ENCODE measurements around the gene BDH1.

The BDH1 gene

DNA sequence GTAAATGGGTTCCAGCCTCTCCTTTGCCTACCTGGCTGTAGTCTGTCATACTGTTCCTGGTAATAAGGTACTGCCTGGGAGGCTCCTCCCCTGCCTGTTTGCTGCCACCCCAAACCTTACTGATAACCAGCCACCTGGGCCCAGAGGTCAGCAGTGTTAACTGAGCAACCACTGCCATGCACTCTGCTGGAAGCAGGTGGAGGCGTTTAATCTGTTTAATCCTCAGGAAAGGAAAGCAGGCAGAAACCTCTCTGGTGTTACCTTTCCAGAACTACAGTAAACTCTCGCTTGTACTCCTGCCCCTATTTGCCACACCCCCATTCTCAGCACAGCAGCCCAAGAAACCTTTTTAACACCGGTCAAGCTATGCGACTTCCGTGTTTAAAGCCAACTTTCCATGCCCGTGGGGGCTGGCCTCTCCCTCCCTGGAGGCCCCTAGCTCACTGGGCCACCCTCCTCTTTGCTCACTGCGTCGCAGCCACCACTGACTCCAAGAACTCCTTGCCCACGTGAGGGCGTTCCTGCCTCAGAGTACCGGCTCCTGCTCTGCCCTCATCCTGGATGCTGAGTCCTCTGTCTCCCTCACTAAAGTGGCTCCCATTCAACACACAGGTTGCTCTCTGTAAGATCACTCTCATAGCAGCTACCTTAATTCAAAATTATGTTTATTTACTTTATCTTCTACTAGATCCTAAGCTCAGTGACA lies 8.3 kb downstream of the BDH1 start:
- no peak for DNase-seq (ENCODE audit: low spot score)

DNA sequence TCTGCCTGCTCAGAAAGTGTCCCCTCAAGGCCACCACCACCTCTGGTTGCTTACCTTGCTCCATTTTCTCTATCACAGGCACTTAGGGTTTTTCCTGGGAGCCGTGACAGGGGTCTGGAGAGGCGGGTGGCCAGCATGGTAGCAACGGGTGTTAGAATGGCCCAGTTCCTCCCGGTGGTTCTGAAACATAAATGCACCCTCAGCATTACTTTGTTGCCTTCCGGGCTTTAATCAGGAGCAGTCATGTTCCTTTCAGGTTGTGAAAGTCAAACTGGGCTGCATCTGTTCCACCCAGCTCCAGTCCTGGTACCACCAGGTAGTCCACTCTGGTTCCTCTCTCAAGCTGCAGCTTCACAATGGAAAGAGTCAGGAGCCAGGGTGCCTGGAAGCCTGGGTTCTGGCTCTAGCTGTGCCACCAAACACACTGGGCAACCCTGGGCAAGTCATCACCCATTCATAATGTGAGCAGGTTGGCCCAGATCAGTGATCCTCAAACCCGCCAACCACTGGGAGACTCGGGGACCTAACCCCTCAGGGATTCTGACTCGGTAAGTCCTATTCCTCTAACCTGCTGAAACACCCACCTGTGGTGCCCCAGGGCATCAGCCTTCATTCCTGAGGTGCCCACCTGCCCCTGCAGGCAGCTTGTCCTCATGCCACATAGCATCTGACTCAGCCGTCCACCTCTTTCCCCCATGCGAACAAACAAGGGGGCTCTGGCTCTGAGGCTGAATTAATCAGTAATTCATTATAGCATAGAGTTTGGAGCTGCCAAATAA lies 9.3 kb downstream of the BDH1 start:
- DNase-seq (ENCODE audit: low spot score) = no peak

GRCh38 chr3:197545571-197545970 lies 10.2 kb downstream of the BDH1 start:
- DNase-seq (ENCODE audit: low spot score) = no peak

- DNase-seq (ENCODE audit: low spot score) = no peak
Observed at GRCh38 chr3:197545101-197545500, 10.7 kb downstream of the BDH1 start.

DNA sequence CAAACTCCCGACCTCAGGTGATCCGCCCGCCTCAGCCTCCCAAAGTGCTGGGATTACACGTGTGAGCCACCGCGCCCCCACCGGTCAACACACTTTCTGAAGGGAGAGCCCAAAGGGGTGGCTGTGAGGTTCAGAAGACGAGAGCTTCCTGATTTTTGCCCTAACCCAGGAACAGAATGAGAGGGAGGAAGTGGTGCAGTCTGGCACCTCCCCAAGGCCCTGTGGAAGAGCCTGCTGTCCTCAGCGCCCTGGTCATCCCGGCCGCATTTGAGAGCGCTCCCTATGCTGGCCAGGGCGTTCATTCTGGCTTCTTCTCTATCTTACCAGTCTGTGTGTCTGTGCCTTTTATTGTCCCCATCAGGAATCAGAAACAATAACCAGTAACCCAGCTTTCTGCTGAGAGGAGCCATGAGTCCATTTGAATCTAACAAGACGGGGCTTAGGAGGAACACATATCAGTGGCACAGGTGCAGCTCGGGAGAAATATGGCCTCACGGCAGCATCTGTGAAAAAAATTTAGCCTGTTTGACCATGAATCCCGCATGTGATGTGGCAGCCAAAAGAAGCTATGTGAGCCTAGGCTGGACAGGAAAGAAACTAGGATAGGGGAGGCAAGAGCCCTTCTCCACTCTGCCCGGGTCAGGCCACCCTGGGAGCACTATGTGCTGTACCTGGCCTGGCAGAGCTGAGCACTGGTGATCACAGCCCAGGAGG lies 12.9 kb downstream of the BDH1 start:
- no peak for DNase-seq (ENCODE audit: low spot score)

GRCh38 chr3:197541756-197542539 lies 13.8 kb downstream of the BDH1 start:
- no peak for DNase-seq (ENCODE audit: low spot score)

DNA sequence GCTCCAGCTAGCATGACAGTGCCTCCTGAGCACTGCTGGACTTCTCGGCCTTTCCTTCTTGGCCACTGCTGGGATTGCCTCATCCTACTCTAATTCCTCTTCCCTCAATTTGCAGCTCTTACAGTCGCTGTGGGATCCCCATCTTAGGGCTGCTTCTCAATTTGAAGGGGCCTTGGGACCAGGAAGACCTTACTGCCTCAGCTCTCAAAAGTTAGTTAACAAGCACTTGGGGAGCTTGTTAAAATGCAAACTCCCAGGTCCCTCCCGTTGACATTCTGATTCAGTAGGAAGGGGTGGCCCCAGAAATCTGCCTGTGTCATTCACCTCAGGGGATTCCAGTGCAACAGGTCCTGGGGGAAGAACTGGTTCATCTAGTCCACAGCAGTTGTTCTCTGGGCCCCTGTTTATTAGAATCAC lies 14.8 kb downstream of the BDH1 start:
- no peak for DNase-seq (ENCODE audit: low spot score)

DNA sequence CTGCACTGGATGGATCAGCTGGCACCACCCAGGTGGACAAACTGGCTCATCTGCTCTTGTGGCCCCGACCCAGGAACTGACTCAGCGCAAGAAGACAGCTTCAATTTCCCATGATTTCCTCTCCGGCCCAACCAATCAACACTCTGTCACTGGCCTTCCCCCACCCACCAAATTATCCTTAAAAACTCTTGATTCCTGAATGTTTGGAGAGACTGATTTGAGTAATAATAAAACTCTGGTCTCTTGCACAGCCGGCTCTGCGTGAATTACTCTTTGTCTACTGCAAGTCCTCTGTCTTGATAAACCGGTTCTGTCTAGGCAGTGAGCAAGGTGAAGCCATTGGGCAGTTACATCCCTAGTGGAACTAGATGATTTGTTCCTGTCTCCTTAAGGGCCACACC lies 16.1 kb downstream of the BDH1 start:
- DNase-seq (ENCODE audit: low spot score) = no peak

GRCh38 chr3:197533927-197534725 lies 21.6 kb downstream of the BDH1 start:
- DNase-seq (ENCODE audit: low spot score) = no peak

DNA sequence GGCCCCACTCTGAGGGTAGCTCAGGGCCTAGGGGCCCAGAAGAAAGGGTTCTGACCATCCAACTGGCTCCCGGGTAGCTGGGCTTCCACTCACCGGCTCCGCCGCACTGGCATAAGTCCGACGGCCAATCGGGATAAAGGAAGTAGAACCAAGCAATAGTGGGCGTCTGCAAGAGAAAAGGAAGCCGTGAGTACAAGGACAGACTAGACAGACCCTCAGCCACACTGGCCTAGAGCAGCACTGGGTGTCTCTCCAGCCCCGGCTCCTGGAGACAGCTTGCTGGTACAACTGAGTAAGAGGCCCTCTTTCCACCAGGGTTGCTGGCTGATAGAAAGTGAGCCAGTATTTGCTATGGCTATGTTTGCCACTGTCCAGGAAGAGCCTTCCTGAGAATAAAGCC lies 22.4 kb downstream of the BDH1 start:
- no peak for DNase-seq (ENCODE audit: low spot score)

DNA sequence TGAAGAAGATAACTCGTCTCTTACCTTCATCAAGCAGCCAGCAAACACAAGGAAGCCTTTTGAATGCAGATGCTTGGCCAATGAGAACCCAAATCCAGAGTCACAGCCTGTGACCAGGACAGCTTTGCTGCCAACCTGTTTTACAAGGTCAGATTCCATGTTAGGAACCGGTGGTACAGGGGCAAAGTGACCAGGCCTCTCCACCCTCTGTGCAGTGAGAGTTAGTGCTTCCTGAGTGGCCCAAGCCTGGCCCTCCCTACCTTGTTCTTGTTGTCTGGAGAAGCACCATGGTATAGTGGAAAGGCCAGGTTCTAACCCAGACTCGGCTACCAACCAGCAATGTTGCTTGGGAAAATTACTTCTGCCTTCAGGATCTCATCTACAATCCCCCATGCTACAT lies 23.4 kb downstream of the BDH1 start:
- no peak for DNase-seq (ENCODE audit: low spot score)

DNA sequence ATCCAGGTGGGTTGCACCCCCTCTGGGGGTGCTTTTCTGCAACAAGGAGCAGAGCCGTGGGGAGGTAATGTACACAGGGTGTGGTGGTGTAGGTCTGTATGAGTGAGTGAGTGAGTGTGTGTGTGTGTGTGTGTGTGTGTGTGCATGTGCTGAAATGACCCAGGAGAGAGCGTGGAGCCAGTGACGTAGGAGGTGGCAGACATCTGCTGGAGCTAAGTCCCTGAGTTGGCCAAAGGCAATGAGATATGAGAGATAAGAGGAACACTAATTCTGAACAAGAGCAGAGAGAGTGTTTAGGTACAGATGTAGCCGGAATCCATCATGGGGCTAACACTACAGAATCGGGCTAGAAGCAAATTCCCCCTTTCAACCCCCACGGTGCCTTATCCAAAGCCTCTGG lies 27.6 kb downstream of the BDH1 start:
- no peak for DNase-seq (ENCODE audit: low spot score)

- no peak for DNase-seq (ENCODE audit: low spot score)
Observed at GRCh38 chr3:197527569-197527968, 28.2 kb downstream of the BDH1 start.

- DNase-seq (ENCODE audit: low spot score) = no peak
Observed at GRCh38 chr3:197525706-197526105, 30.1 kb downstream of the BDH1 start.

DNA sequence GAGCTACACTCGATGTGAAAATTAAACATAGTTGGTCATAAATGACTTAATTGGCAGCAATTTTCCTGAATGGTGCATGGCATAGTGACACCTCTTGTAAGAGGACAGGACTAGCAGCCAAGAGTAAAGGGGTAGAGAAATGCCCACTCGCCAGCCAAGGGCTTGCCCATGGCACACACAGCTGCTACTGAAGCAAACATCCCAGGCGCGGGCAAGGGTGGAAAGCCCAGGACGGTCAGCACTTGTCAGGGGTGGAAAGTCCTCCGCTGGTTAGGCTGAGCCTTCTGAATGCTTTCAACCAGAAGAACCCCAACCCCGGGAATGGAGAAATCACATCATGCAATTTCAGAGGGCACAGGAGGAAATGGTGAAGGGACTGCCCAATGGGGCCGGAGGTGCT lies 31.6 kb downstream of the BDH1 start:
- no peak for DNase-seq (ENCODE audit: low spot score)

DNA sequence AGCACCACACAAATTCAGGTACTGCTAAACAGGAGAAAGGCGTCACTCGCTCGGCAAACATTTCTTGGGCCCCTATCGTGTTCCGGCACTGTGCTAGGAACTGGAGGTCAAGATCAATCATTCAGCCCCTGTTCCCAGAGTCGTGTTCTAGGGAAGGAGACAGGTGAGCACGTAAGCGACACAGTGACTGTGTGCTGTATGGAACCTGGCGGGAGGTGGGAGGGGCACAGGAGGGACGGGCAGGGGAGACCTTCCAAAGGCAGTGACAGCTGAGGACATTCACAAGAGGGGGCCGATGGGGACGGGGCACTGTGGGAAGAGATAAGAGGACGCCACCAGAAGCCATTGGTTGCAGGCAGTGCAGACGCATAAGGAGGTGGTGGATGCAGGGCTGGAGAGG lies 32.2 kb downstream of the BDH1 start:
- DNase-seq (ENCODE audit: low spot score) = no peak

GRCh38 chr3:197522881-197523441 lies 32.8 kb downstream of the BDH1 start:
- DNase-seq (ENCODE audit: low spot score) = no peak

DNA sequence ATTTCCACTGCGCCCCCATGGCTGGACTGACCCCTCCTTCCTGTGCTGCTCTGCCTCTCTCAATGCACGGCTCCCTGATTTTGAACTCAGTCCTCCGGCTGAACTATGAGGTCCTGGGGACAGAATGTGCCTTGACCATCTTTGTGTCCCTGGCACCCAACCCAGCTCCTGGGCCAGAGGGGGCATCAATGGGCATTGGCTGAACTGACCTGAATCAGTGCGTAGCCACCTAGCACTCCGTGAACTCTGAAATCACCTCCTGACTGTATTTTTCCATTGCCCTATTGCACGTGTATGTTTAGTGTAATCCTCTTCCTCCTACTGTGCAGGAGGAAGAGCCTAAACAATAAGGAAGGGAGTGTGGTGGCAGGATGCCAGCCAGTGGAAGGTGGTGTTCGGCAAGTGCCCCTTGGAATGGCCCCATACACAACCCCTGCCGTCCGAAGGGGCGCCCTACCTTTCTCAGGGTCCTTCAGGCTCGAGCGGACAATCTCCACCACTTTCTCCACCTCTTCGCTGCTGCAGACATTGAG lies 33.5 kb downstream of the BDH1 start:
- DNase-seq (ENCODE audit: low spot score) = no peak

GRCh38 chr3:197521277-197522182 lies 34.2 kb downstream of the BDH1 start:
- no peak for DNase-seq (ENCODE audit: low spot score)
